Measurements from ENCODE around the gene C11orf68.

GRCh38 chr11:65922565-65922964 lies 3.7 kb upstream of the C11orf68 start:
- TF ChIP-seq POLR2AphosphoS5 (IDR thresholded peaks at IDR 0.05) (no peak), POLR2A (IDR thresholded peaks at IDR 0.05) (no peak), CTCF (IDR thresholded peaks at IDR 0.05) (no peak)

All from upper lobe of left lung (tissue), 4 donors.